22Rv1 (cell line): Measurements from ENCODE around the gene MADCAM1.

Experiments used
- H3K27ac ChIP-seq: fragments of 450-650 bp; 2 replicates; pipeline ENCODE4 v1.5.1; 2017
- CTCF ChIP-seq: fragments of 450-650 bp; IDR thresholded peaks from 2 replicates; pipeline ENCODE4 v1.5.1; 2017; ENCODE audit warnings: mild to moderate bottlenecking
- ZFX ChIP-seq: fragments of 450-650 bp; IDR thresholded peaks from 2 replicates; pipeline ENCODE4 v1.6.1; 2017; ENCODE audit warnings: antibody characterized with exemption, borderline replicate concordance

The MADCAM1 gene

GRCh38 chr19:494171-495080 is 1.9 kb upstream of the MADCAM1 start:
- TF ChIP-seq ZFX, result no peak
- TF ChIP-seq CTCF, result no peak

GRCh38 chr19:495081-495401 is 1.2 kb upstream of the MADCAM1 start:
- H3K27ac ChIP-seq, result no peak overlapping the region
- TF ChIP-seq ZFX, result no peak
- TF ChIP-seq CTCF, result no peak

More at GRCh38 chr19:494171-495080, 1.9 kb upstream of the MADCAM1 start:
- H3K27ac ChIP-seq, result no peak overlapping the region

- no peak overlapping the region for H3K27ac ChIP-seq
- TF ChIP-seq CTCF, result peak; percentile 94
- no peak for TF ChIP-seq ZFX
Observed at GRCh38 chr19:495402-496111, 729 bp upstream of the MADCAM1 start.

GRCh38 chr19:496986-497385 is 700 bp downstream of the MADCAM1 start:
- H3K27ac ChIP-seq, result no peak overlapping the region
- TF ChIP-seq CTCF (no peak), ZFX (no peak)

- H3K27ac ChIP-seq, result no peak overlapping the region
Observed at GRCh38 chr19:497491-497868, 1.2 kb downstream of the MADCAM1 start.

GRCh38 chr19:497869-498510 is 1.7 kb downstream of the MADCAM1 start:
- H3K27ac ChIP-seq, result no peak overlapping the region
- TF ChIP-seq CTCF, result no peak
- TF ChIP-seq ZFX, result no peak

More at GRCh38 chr19:497491-497868, 1.2 kb downstream of the MADCAM1 start:
- no peak for TF ChIP-seq CTCF
- no peak for TF ChIP-seq ZFX
